ENCODE measurements around the gene GFAP. TPM values are rescaled to one million over a fixed set of nuclear protein-coding genes. Genes with fewer than 3 reads are reported as not detected.

The GFAP gene
- total and polyA plus RNA-seq, 2 experiments from 2014 or later: 0.10 TPM; not detected in 1

- DNase-seq (ENCODE audit: low spot score): no peak
- no peak overlapping the region for H2AFZ ChIP-seq
- H3K9me3 ChIP-seq (ENCODE audit: low read depth): no peaks in the 10 kb centered on the region
- H3K36me3 ChIP-seq (replicated peaks; ENCODE audit: insufficient read depth, low read depth): peaks cover 6% of the 10 kb centered on the region
- H3K9me2 ChIP-seq (replicated peaks; ENCODE audit: insufficient read depth): no peaks in the 10 kb centered on the region
- H3K79me2 ChIP-seq: no peaks in the 10 kb centered on the region
- no peaks in the 10 kb centered on the region for H3K27me3 ChIP-seq
- no peaks in the 10 kb centered on the region for H3K4me1 ChIP-seq (ENCODE audit: insufficient read depth)
- no peak overlapping the region for H3K4me2 ChIP-seq
- H3K27ac ChIP-seq: no peak overlapping the region
- no peak overlapping the region for H3K4me3 ChIP-seq
- WGBS (ENCODE audit: low lambda C conversion rate, missing lambda C conversion rate): 94% methylated on average over 10 of the region's 12 CpGs
- H4K20me1 ChIP-seq (ENCODE audit: insufficient read depth, poor library complexity, severe bottlenecking): no peaks in the 10 kb centered on the region
- TF ChIP-seq CTCF (IDR thresholded peaks at IDR 0.05; ENCODE audit: poor library complexity) (no peak), EZH2phosphoT487 (IDR thresholded peaks at IDR 0.05; ENCODE audit: low read depth, severe bottlenecking, unreplicated experiment) (no peak), EZH2 (IDR thresholded peaks at IDR 0.05; ENCODE audit: borderline replicate concordance) (no peak)
Measured at GRCh38 chr17:44863061-44863918, 52.0 kb downstream of the GFAP start.

GRCh38 chr17:44862278-44862914 lies 52.9 kb downstream of the GFAP start:
- Histone ChIP-seq H3K4me2 (no peak overlapping the region), H3K79me2 (no peaks in the 10 kb centered on the region), H3K9me3 (ENCODE audit: low read depth) (no peaks in the 10 kb centered on the region), H2AFZ (no peak overlapping the region), H3K4me3 (no peak overlapping the region), H3K9me2 (replicated peaks; ENCODE audit: insufficient read depth) (no peaks in the 10 kb centered on the region), H4K20me1 (ENCODE audit: insufficient read depth, poor library complexity, severe bottlenecking) (no peaks in the 10 kb centered on the region), H3K4me1 (ENCODE audit: insufficient read depth) (no peaks in the 10 kb centered on the region), H3K27me3 (no peaks in the 10 kb centered on the region), H3K36me3 (replicated peaks; ENCODE audit: insufficient read depth, low read depth) (peaks cover 6% of the 10 kb centered on the region), H3K27ac (no peak overlapping the region)
- WGBS (ENCODE audit: low lambda C conversion rate, missing lambda C conversion rate): 93% methylated on average over 9 of the region's 9 CpGs
- TF ChIP-seq EZH2phosphoT487 (IDR thresholded peaks at IDR 0.05; ENCODE audit: low read depth, severe bottlenecking, unreplicated experiment) (no peak), CTCF (IDR thresholded peaks at IDR 0.05; ENCODE audit: poor library complexity) (no peak), EZH2 (IDR thresholded peaks at IDR 0.05; ENCODE audit: borderline replicate concordance) (no peak)
- DNase-seq (ENCODE audit: low spot score): no peak

- Histone ChIP-seq H3K9me3 (ENCODE audit: low read depth) (no peaks in the 10 kb centered on the region), H3K4me1 (ENCODE audit: insufficient read depth) (no peaks in the 10 kb centered on the region), H3K79me2 (no peaks in the 10 kb centered on the region), H3K36me3 (replicated peaks; ENCODE audit: insufficient read depth, low read depth) (peaks cover 6% of the 10 kb centered on the region), H3K27me3 (no peaks in the 10 kb centered on the region), H3K4me3 (no peak overlapping the region), H4K20me1 (ENCODE audit: insufficient read depth, poor library complexity, severe bottlenecking) (no peaks in the 10 kb centered on the region), H3K27ac (no peak overlapping the region), H3K9me2 (replicated peaks; ENCODE audit: insufficient read depth) (no peaks in the 10 kb centered on the region), H3K4me2 (no peak overlapping the region), H2AFZ (no peak overlapping the region)
- no peak for TF ChIP-seq EZH2 (IDR thresholded peaks at IDR 0.05; ENCODE audit: borderline replicate concordance)
- no peak for TF ChIP-seq EZH2phosphoT487 (IDR thresholded peaks at IDR 0.05; ENCODE audit: low read depth, severe bottlenecking, unreplicated experiment)
- TF ChIP-seq CTCF (IDR thresholded peaks at IDR 0.05; ENCODE audit: poor library complexity): no peak
- 92% methylated on average over 5 of the region's 5 CpGs for WGBS (ENCODE audit: low lambda C conversion rate, missing lambda C conversion rate)
- DNase-seq (ENCODE audit: low spot score): no peak
Measured at GRCh38 chr17:44859701-44860100, 55.6 kb downstream of the GFAP start.
